Heart left ventricle (tissue), 13 donors: Measurements from ENCODE around the gene DCAF4.

Source experiments
- POLR2A ChIP-seq, 2 donors: fragments of 450-650 bp; IDR thresholded peaks; one replicate each; pipeline ENCODE4 v1.6.1; 2017; ENCODE audit warnings: antibody characterized with exemption in 2 of 2, mild to moderate bottlenecking in 2 of 2, moderate library complexity in 2 of 2
- TF ChIP-seq, protein P1 (sequence below), 12 donors: fragments of 200-600 bp; sonication (generic) in 4 of 12; IDR thresholded peaks; one replicate each; pipeline versions ENCODE4 v1.5.0 to v1.8.0; 2018 to 2022; ENCODE audit warnings: antibody characterized with exemption in 12 of 12, mild to moderate bottlenecking in 5 of 12
- donor health status: ischemic (EF 13 %, LVEDD 7.1; RV severe dilation, severe dysfunction).
- donor health status: DM: no; HTN: yes; CAD: no.
- donor health status: DM: no; HTN: no; CAD: no.
- donor health status: ischemic (EF 25% LVEDD 6.9; RV normal size, moderate dysfunction).
- donor health status: ischemic (EF 25% LVEDD 5.7; RV mildly dilated, moderate dysfunction).
- donor health status: ischemic (EF 35%, LVEDD 5.7; RV mildly dilated, moderate dysfunction).
- donor health status: nonischemic (EF 11% LVEDD 7.7; RV severe dilation, severe dysfunction).
- donor health status: DM: yes; HTN: yes; CAD: no.
- donor health status: PGD.
- donor health status: ischemic (EF 29% LVEDD 5.4; RV normal size, mild dysfunction).
- donor health status: nonischemic (EF 23%, LVEDD 6.1; RV moderate dilation, normal function).

DNA sequence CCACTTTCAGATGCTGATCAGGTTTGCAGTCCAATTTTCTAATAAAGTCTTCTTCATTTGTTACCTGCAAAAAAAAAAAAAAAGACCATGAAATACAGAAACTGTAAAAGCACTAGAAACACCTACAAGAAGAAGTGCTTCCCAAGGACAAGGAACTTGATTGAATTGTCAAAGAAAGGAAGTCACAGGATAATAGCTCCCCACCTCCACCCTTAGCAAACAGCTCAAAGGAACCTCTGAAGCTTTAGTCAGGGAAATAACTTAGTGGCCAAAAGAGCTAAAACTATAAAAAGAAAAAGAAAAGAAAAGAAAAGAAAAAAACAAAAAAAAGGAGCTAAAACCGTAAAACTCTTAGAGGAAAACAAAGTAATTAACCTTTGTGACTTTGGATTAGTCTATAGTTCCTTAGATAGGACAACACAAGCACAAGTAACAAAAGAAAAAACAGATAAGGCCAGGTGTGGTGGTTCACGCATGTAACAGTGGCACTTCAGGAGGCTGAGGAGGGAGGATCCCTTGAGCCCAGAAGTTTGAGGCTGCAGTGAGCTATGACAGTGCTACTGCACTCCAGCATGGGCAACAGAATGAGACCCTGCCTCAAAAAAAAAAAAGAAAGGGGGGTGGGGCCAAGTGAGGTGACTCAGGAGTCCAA, 72.1 kb downstream of the DCAF4 start:
- TF ChIP-seq, protein P1, sequence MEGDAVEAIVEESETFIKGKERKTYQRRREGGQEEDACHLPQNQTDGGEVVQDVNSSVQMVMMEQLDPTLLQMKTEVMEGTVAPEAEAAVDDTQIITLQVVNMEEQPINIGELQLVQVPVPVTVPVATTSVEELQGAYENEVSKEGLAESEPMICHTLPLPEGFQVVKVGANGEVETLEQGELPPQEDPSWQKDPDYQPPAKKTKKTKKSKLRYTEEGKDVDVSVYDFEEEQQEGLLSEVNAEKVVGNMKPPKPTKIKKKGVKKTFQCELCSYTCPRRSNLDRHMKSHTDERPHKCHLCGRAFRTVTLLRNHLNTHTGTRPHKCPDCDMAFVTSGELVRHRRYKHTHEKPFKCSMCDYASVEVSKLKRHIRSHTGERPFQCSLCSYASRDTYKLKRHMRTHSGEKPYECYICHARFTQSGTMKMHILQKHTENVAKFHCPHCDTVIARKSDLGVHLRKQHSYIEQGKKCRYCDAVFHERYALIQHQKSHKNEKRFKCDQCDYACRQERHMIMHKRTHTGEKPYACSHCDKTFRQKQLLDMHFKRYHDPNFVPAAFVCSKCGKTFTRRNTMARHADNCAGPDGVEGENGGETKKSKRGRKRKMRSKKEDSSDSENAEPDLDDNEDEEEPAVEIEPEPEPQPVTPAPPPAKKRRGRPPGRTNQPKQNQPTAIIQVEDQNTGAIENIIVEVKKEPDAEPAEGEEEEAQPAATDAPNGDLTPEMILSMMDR (IDR thresholded peaks at IDR 0.05), result no peak
- no peak for TF ChIP-seq POLR2A (IDR thresholded peaks at IDR 0.05)
